H1 (cell line): Measurements from ENCODE around the gene TCF19. TPM values are rescaled to one million over a fixed set of nuclear protein-coding genes. Genes with fewer than 3 reads are reported as not detected.

ENCODE experiments used
- POLR2A ChIP-seq, 2 experiments: IDR thresholded peaks; 1 replicate in 1 of 2; 2 replicates in 1 of 2; pipeline ENCODE4 v1.6.1; 2011; ENCODE audit warnings: low read depth in 2 of 2, low read length in 2 of 2, mild to moderate bottlenecking in 2 of 2; ENCODE audit errors: control extremely low read depth in 1 of 2
- POLR2AphosphoS5 ChIP-seq: IDR thresholded peaks from 2 replicates; pipeline ENCODE4 v1.6.1; 2011; ENCODE audit warnings: low read depth, low read length
- SUZ12 ChIP-seq: fragments of 200-600 bp; sonication (generic); IDR thresholded peaks from 2 replicates; pipeline ENCODE4 v1.6.1; 2012; ENCODE audit warnings: mild to moderate bottlenecking, inconsistent platforms, low read length, moderate library complexity, mixed read lengths
- TAF7 ChIP-seq: optimal IDR thresholded peaks from 2 replicates; pipeline ENCODE3; 2011; ENCODE audit warnings: low read depth, mild to moderate bottlenecking, inconsistent platforms, low read length, moderate library complexity, borderline replicate concordance
- TEAD4 ChIP-seq: IDR thresholded peaks from 2 replicates; pipeline ENCODE4 v1.6.1; 2012; ENCODE audit warnings: low read depth, low read length, inconsistent platforms, mixed read lengths
- USF2 ChIP-seq: IDR thresholded peaks from 2 replicates; pipeline ENCODE4 v1.6.1; 2011; ENCODE audit warnings: low read length, improper control_type of control experiment
- polyA plus RNA-seq, 7 experiments: library from polyadenylated mRNA; depleted of rRNA in 3 of 7; stranded (reverse) in 5 of 7; unstranded in 2 of 7; fragments of >200 nt in 5 of 7; fragments of 200-250 nt in 2 of 7; gene quantifications; 1 replicate in 5 of 7; 2 replicates in 1 of 7; 4 replicates in 1 of 7; pipeline versions ENCODE4 v1.2.1 to v1.2.3, GENCODE V29; 2011 to 2013; ENCODE audit warnings: missing spikeins in 2 of 7, mixed read lengths in 2 of 7
- total RNA-seq: library from RNA; stranded (reverse); fragmentation: NEBNext Ultra II Directional; extraction: Animal tissue kit (Norgen Biotek cat#: 25700); gene quantifications from 2 replicates; pipeline ENCODE4 v1.2.1, GENCODE V29; 2021

TCF19 gene
- total and polyA plus RNA-seq, 2 of the 8 experiments (the other 6 are each of a cell fraction or from before 2014, with no cell fraction given), result 7.2 to 11.0 TPM

- TF ChIP-seq SUZ12 (no peak), POLR2AphosphoS5 (no peak; the same call in 1 of the 2 replicates), TAF7 (no peak), POLR2A (IDR thresholded peaks at IDR 0.05; ENCODE audit: control extremely low read depth in 1 of 2, low read depth in 2 of 2, low read length in 2 of 2) (peak in 1 of 2 experiments; percentile 36; a peak in 1 of 3 replicates), TEAD4 (no peak), USF2 (peak; percentile 9; the same call in 1 of the 2 replicates)
These were observed 3.1 kb downstream of the TCF19 start (continued) for GRCh38 chr6:31161216-31162126.
